ENCODE results near the gene MZF1. TPM values are rescaled to one million over a fixed set of nuclear protein-coding genes. Genes with fewer than 3 reads are reported as not detected.

Gene MZF1
- total RNA-seq, 1 donor from 2014 or later, result 44.3 TPM

- H3K27ac ChIP-seq, result peak overlapping the region; percentile 94
- peak overlapping the region; percentile 87 for H3K4me3 ChIP-seq
- H3K4me1 ChIP-seq, result peaks cover 32% of the 10 kb centered on the region
- intact Hi-C loops (cut with DNase I), result no loop called here
- H3K36me3 ChIP-seq, result peaks cover 63% of the 10 kb centered on the region
- H3K27me3 ChIP-seq, result no peaks in the 10 kb centered on the region
- H3K9me3 ChIP-seq, result no peaks in the 10 kb centered on the region
- DNase-seq, result no peak
- no peak for TF ChIP-seq CTCF (IDR thresholded peaks at IDR 0.05)
- ATAC-seq, result no peak
Observed at GRCh38 chr19:58553799-58554493, 19.2 kb downstream of the MZF1 start.

- TF ChIP-seq CTCF (IDR thresholded peaks at IDR 0.05), result no peak
- Histone ChIP-seq H3K4me1 (peaks cover 32% of the 10 kb centered on the region), H3K9me3 (no peaks in the 10 kb centered on the region), H3K27me3 (no peaks in the 10 kb centered on the region), H3K27ac (no peak overlapping the region), H3K36me3 (peaks cover 76% of the 10 kb centered on the region), H3K4me3 (no peak overlapping the region)
- intact Hi-C loops (cut with DNase I), result no loop called here
- DNase-seq (no peak), ATAC-seq (no peak)
Observed at GRCh38 chr19:58552655-58553054, 20.5 kb downstream of the MZF1 start.

GRCh38 chr19:58551577-58552471, 21.3 kb downstream of the MZF1 start:
- DNase-seq (no peak), ATAC-seq (no peak)
- peaks cover 28% of the 10 kb centered on the region for H3K4me1 ChIP-seq
- intact Hi-C loops (cut with DNase I), result no loop called here
- H3K4me3 ChIP-seq, result no peak overlapping the region
- no peaks in the 10 kb centered on the region for H3K27me3 ChIP-seq
- no peak for TF ChIP-seq CTCF (IDR thresholded peaks at IDR 0.05)
- H3K27ac ChIP-seq, result no peak overlapping the region
- H3K9me3 ChIP-seq, result no peaks in the 10 kb centered on the region
- peaks cover 81% of the 10 kb centered on the region for H3K36me3 ChIP-seq

- Histone ChIP-seq H3K36me3 (peaks cover 78% of the 10 kb centered on the region), H3K4me1 (peaks cover 27% of the 10 kb centered on the region), H3K4me3 (no peak overlapping the region), H3K27me3 (no peaks in the 10 kb centered on the region), H3K27ac (no peak overlapping the region), H3K9me3 (no peaks in the 10 kb centered on the region)
- no peak for DNase-seq
- no peak for TF ChIP-seq CTCF (IDR thresholded peaks at IDR 0.05)
- ATAC-seq, result no peak
- intact Hi-C loops (cut with DNase I), result no loop called here
Observed at GRCh38 chr19:58551123-58551497, 22.0 kb downstream of the MZF1 start.

- Histone ChIP-seq H3K4me1 (peaks cover 27% of the 10 kb centered on the region), H3K4me3 (no peak overlapping the region), H3K27ac (no peak overlapping the region), H3K27me3 (no peaks in the 10 kb centered on the region), H3K36me3 (peaks cover 78% of the 10 kb centered on the region), H3K9me3 (no peaks in the 10 kb centered on the region)
- DNase-seq (no peak), ATAC-seq (no peak)
- TF ChIP-seq CTCF (IDR thresholded peaks at IDR 0.05), result no peak
- intact Hi-C loops (cut with DNase I), result no loop called here
Observed at GRCh38 chr19:58550362-58551122, 22.6 kb downstream of the MZF1 start.
